ENCODE data around the gene FNDC4. TPM values are rescaled to one million over a fixed set of nuclear protein-coding genes. Genes with fewer than 3 reads are reported as not detected.

Gene FNDC4
- total RNA-seq, 1 donor from 2014 or later: 26.6 TPM

DNA sequence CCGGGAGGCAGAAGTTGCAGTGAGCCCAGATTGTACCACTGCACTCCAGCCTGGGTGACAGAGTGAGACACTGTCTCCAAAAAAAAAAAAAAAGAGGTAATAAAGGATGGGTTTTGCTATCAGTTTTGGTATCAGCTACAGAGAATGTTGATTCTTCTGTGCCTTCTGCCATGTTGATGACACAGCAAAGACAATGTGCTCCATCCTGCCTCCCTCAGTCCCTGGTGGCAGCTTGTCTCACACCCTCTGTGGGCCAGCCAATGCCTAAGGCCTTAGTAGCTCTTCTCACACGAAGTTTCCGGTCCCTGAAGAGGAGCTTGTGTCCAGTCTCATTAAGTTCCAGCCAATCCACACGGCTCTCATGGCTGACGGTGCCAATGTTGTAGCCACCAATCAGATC lies 23.0 kb downstream of the FNDC4 start:
- TF ChIP-seq, protein P1, sequence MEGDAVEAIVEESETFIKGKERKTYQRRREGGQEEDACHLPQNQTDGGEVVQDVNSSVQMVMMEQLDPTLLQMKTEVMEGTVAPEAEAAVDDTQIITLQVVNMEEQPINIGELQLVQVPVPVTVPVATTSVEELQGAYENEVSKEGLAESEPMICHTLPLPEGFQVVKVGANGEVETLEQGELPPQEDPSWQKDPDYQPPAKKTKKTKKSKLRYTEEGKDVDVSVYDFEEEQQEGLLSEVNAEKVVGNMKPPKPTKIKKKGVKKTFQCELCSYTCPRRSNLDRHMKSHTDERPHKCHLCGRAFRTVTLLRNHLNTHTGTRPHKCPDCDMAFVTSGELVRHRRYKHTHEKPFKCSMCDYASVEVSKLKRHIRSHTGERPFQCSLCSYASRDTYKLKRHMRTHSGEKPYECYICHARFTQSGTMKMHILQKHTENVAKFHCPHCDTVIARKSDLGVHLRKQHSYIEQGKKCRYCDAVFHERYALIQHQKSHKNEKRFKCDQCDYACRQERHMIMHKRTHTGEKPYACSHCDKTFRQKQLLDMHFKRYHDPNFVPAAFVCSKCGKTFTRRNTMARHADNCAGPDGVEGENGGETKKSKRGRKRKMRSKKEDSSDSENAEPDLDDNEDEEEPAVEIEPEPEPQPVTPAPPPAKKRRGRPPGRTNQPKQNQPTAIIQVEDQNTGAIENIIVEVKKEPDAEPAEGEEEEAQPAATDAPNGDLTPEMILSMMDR (conservative IDR thresholded peaks at IDR 0.05; ENCODE audit: low read depth, low read length): no peak
- H3K4me3 ChIP-seq (ENCODE audit: low read depth, low read length): no peak overlapping the region
- DNase-seq (ENCODE audit: low read depth): no peak

DNA sequence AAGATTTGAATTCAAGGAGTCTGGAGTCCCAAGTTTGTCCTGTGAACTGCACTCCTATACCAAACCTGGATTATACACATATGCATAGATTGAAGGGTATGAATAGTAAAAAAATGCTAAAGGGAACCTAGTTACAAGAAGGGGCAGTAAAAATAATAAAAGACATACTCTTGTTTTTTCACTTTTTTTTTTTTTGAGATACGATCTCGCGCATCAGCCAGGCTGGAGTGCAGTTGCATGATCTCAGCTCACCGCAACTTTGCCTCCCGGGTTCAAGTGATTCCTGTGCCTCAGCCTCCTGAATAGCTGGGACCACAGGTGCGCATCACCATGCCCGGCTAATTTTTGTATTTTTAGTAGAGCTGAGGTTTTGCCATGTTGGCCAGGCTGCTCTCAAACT lies 30.6 kb downstream of the FNDC4 start:
- H3K4me3 ChIP-seq (ENCODE audit: low read depth, low read length): no peak overlapping the region
- no peak for DNase-seq (ENCODE audit: low read depth)
- TF ChIP-seq, protein P1 (conservative IDR thresholded peaks at IDR 0.05; ENCODE audit: low read depth, low read length): no peak

DNA sequence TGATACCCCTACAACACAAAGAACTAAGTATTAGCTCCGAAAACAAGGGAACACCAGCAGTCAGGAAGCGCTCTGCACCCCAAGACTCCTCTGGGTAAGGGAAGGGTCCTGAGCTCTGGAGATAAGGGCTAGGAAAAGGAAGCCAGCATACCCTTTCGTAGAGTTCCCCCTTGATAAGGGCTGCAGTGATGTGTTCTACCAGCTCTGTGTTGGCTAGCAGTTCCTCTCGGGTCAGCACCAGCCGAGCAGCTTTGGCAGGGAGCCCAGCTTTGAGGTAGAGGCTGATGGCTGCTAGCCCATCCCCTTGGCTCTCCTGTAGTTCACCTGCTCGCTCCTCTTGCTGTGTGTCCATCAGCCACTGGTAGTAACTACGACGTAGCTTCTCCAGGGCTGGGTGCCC lies 33.9 kb downstream of the FNDC4 start:
- TF ChIP-seq, protein P1 (conservative IDR thresholded peaks at IDR 0.05; ENCODE audit: low read depth, low read length): no peak
- DNase-seq (ENCODE audit: low read depth): no peak
- H3K4me3 ChIP-seq (ENCODE audit: low read depth, low read length): no peak overlapping the region

DNA sequence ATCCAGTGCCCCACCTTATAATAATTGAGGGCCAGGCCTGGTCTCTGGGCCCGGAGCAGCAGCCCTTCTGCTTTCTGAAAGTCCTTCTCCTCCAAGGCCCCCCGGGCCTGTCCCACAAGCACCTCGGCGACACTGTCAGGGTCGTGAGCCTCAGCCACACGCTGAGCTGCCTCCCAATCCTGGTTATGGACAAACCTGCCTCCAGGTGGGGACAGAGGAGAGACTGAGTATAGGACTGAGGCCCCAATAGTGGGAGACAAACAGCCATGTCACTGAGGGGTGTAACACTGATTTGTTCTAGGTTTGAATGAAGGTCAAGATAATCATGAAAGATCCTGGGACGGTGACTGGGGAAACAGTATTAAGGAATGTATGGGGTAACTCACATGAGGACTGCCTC lies 41.0 kb downstream of the FNDC4 start:
- no peak for DNase-seq (ENCODE audit: low read depth)
- TF ChIP-seq, protein P1 (conservative IDR thresholded peaks at IDR 0.05; ENCODE audit: low read depth, low read length): no peak
- no peak overlapping the region for H3K4me3 ChIP-seq (ENCODE audit: low read depth, low read length)

DNA sequence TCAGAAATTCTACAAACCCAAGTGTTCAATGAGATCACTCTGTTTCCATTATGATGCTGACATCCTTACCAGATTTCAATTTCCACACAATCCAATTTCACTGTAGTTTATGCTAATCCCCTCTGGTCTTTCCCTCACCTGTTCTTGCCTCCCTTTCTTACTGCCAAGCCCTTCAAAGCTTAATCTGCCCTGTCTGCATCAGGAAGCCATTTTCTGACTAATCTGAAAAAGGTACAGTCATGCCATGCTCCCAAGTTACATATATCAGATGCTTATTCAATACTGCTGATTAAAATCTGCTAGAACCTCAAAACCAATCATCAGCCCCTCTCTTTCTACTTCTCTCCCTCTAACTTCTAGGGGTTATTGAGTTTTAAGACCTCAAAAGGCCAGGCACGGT lies 43.9 kb downstream of the FNDC4 start:
- no peak overlapping the region for H3K4me3 ChIP-seq (ENCODE audit: low read depth, low read length)
- no peak for DNase-seq (ENCODE audit: low read depth)
- TF ChIP-seq, protein P1 (conservative IDR thresholded peaks at IDR 0.05; ENCODE audit: low read depth, low read length): no peak

DNA sequence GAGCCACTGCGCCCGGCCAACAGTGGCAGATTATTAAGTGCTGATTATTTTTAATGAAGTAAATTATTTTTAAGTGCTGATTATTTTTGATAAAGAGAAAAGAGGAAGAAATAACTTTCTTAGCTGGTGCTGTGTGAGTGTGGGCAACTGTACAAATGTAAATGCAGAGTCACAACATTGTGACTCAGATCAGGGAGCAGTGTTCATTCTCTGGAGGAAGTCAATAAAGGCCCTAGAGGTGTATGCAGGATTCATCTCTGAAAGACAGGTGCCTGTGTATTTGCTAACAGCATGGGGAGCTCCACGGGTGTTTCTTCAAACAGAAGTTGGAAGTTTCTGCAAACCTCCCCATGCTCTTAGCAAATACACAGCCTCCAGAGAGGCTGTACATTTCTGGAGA lies 46.6 kb downstream of the FNDC4 start:
- DNase-seq (ENCODE audit: low read depth): no peak
- TF ChIP-seq, protein P1 (conservative IDR thresholded peaks at IDR 0.05; ENCODE audit: low read depth, low read length): no peak
- H3K4me3 ChIP-seq (ENCODE audit: low read depth, low read length): no peak overlapping the region

DNA sequence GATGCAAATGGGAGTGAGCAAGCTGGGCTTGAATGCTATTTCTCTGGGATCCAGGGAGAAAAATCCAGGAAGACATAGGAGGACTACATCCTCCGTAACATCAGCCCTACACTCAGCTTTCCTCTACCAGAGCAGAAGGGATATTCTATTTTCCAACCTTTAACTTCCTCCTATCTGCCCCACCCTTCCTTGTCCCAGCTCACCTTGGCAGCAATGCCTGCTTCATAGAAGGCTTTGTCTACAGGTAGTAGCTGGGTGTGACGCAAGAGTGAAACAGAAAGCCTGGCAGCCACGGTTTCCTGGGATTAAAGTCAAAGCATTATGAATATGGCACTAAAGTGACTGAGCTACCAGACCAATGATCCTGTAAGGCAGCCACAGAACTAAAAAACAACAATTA lies 48.9 kb downstream of the FNDC4 start:
- no peak for DNase-seq (ENCODE audit: low read depth)
- no peak overlapping the region for H3K4me3 ChIP-seq (ENCODE audit: low read depth, low read length)
- TF ChIP-seq, protein P1 (conservative IDR thresholded peaks at IDR 0.05; ENCODE audit: low read depth, low read length): no peak
